Prostate gland (tissue), 2 donors: ENCODE results near the gene ISOC2.

ENCODE experiments used
- CTCF ChIP-seq, 4 experiments: fragments of 200-600 bp in 2 of 4; fragments of 450-650 bp in 2 of 4; sonication (generic) in 2 of 4; IDR thresholded peaks; 1 replicate in 3 of 4; 2 replicates in 1 of 4; pipeline ENCODE4 v1.5.1; 2016 to 2019; ENCODE audit warnings: antibody characterized with exemption in 4 of 4, mild to moderate bottlenecking in 2 of 4, moderate library complexity in 2 of 4
- POLR2AphosphoS5 ChIP-seq: sonication (generic); formaldehyde crosslinking; IDR thresholded peaks from one replicate; pipeline ENCODE4 v1.6.1; 2017; ENCODE audit warnings: antibody characterized with exemption

GRCh38 chr19:55408533-55408872 is 52.9 kb downstream of the ISOC2 start:
- no peak for TF ChIP-seq CTCF (IDR thresholded peaks at IDR 0.05)
- TF ChIP-seq POLR2AphosphoS5: no peak
